Fibroblast of the conjunctiva (primary cell): ENCODE data around the gene NHSL1.

ENCODE experiments used
- DNase-seq: peaks from one replicate; pipeline ENCODE4 v3.0.0-alpha.2; 2010; ENCODE audit warnings: low read depth

The NHSL1 gene

GRCh38 chr6:138403801-138404665 lies 95.3 kb downstream of the NHSL1 start, which contains the start of gene HEBP2:
Gene HEBP2 (plus strand): TSS chr6:138404223. CDS start chr6:138404496, 273 bp downstream.
- peak; percentile 73 for DNase-seq

- DNase-seq: no peak
Measured at GRCh38 chr6:138403324-138403800, 95.9 kb downstream of the NHSL1 start.

- no peak for DNase-seq
Measured at GRCh38 chr6:138402838-138403187, 96.5 kb downstream of the NHSL1 start.

- no peak for DNase-seq
Measured at GRCh38 chr6:138401960-138402837, 97.1 kb downstream of the NHSL1 start.

GRCh38 chr6:138400326-138400725 lies 99.0 kb downstream of the NHSL1 start:
- no peak for DNase-seq

- no peak for DNase-seq
Measured at GRCh38 chr6:138397128-138398122, 101.9 kb downstream of the NHSL1 start.

- DNase-seq: no peak
Measured at GRCh38 chr6:138396709-138397108, 102.6 kb downstream of the NHSL1 start.

GRCh38 chr6:138393871-138394783 lies 105.2 kb downstream of the NHSL1 start:
- DNase-seq: no peak

- DNase-seq: no peak
Measured at GRCh38 chr6:138389551-138389950, 109.7 kb downstream of the NHSL1 start.

GRCh38 chr6:138387577-138388368 lies 111.5 kb downstream of the NHSL1 start:
- no peak for DNase-seq

GRCh38 chr6:138386897-138387296 lies 112.4 kb downstream of the NHSL1 start:
- DNase-seq: no peak

GRCh38 chr6:138383776-138384175 lies 115.5 kb downstream of the NHSL1 start:
- DNase-seq: no peak

GRCh38 chr6:138382498-138383265 lies 116.6 kb downstream of the NHSL1 start:
- no peak for DNase-seq

GRCh38 chr6:138378463-138378862 lies 120.8 kb downstream of the NHSL1 start:
- no peak for DNase-seq

- DNase-seq: no peak
Measured at GRCh38 chr6:138377844-138378243, 121.5 kb downstream of the NHSL1 start, which contains the start of gene SMIM28. Gene SMIM28 (plus strand): TSS chr6:138377905. CDS start chr6:138378073, 168 bp downstream.

GRCh38 chr6:138377042-138377441 lies 122.3 kb downstream of the NHSL1 start:
- DNase-seq: no peak

- no peak for DNase-seq
Measured at GRCh38 chr6:138374815-138375214, 124.5 kb downstream of the NHSL1 start.

- no peak for DNase-seq
Measured at GRCh38 chr6:138374230-138374629, 125.1 kb downstream of the NHSL1 start.
